GM12878 (cell line): ENCODE results near the gene SNAP23. TPM values are rescaled to one million over a fixed set of nuclear protein-coding genes. Genes with fewer than 3 reads are reported as not detected.

ENCODE experiments used
- ATAC-seq: fragments of 200-7000 bp; cut with Tn5 transposase; 3 replicates; pipeline ENCODE4 v1.9.1; 2020; ENCODE audit warnings: mild to moderate bottlenecking, moderate library complexity
- BruUV-seq: library from RNA; stranded (reverse); fragments of 400-500 nt; replicated peaks from 2 replicates; lab custom pipeline; 2021; lab: Mats Ljungman, UMichigan
- CTCF ChIA-PET: fragments of 300-600 bp; sonication (Branson Sonifier 250); formaldehyde crosslinking; extraction: SDS; loops from one replicate; lab custom pipeline; 2021; ENCODE audit warnings: inconsistent platforms; lab: Yijun Ruan, JAX
- POLR2A ChIA-PET: fragments of 350-600 bp; formaldehyde crosslinking; extraction: SDS; loops from one replicate; lab custom pipeline; 2021; ENCODE audit warnings: inconsistent platforms; lab: Charles Lee
- RAD21 ChIA-PET: fragments of 300-600 bp; sonication (Branson Sonifier 250); formaldehyde crosslinking; loops from one replicate; lab custom pipeline; 2023; ENCODE audit warnings: antibody characterized with exemption; ENCODE audit not compliant: unreplicated experiment; lab: Charles Lee
- SMC1A ChIA-PET: fragments of 300-600 bp; sonication (Branson Sonifier 250); formaldehyde crosslinking; loops from one replicate; lab custom pipeline; 2023; ENCODE audit not compliant: unreplicated experiment, uncharacterized antibody; lab: Charles Lee
- DNase-seq: peaks from one replicate; pipeline ENCODE4 v3.0.0-alpha.2; 2011; ENCODE audit warnings: low read depth, low spot score
- FAIRE-seq: peaks from 3 replicates; lab custom pipeline; 2011; peaks lifted over from hg19 to GRCh38; lab: Jason Lieb, UNC
- H2AFZ ChIP-seq: 2 replicates; pipeline ENCODE4 v1.6.0; 2011; ENCODE audit warnings: low read depth, low read length, control low read depth; ENCODE audit not compliant: control insufficient read depth
- H3K27ac ChIP-seq: 2 replicates; pipeline ENCODE4 v1.5.1; 2011; ENCODE audit warnings: control low read depth; ENCODE audit not compliant: control insufficient read depth, insufficient read depth
- H3K27me3 ChIP-seq, 2 experiments: replicated peaks in 1 of 2; 2 replicates each; pipeline versions ENCODE4 v1.6.0 to v1.6.1; 2011; ENCODE audit warnings: low read length in 1 of 2; ENCODE audit not compliant: control insufficient read depth in 2 of 2, insufficient read depth in 2 of 2
- H3K36me3 ChIP-seq, 2 experiments: 2 replicates each; pipeline ENCODE4 v1.5.1; 2011; ENCODE audit warnings: low read length in 1 of 2; ENCODE audit not compliant: control insufficient read depth in 2 of 2, insufficient read depth in 2 of 2
- H3K4me1 ChIP-seq: 2 replicates; pipeline ENCODE4 v1.6.1; 2011; ENCODE audit warnings: mild to moderate bottlenecking, low read length, moderate library complexity, mixed read lengths; ENCODE audit not compliant: control insufficient read depth, insufficient read depth
- H3K4me2 ChIP-seq: 2 replicates; pipeline ENCODE4 v1.6.0; 2011; ENCODE audit warnings: control low read depth; ENCODE audit not compliant: control insufficient read depth, insufficient read depth
- H3K4me3 ChIP-seq: fragments of 200-600 bp; sonication (generic); 2 replicates; pipeline ENCODE4 v1.5.1; 2016
- H3K79me2 ChIP-seq: 2 replicates; pipeline ENCODE4 v1.6.0; 2011; ENCODE audit warnings: low read length; ENCODE audit not compliant: control insufficient read depth, insufficient read depth
- H3K9ac ChIP-seq: 2 replicates; pipeline ENCODE4 v1.8.0; 2011; ENCODE audit warnings: low read length, control low read depth, mixed read lengths; ENCODE audit not compliant: control insufficient read depth, insufficient read depth
- H3K9me3 ChIP-seq: replicated peaks from 3 replicates; pipeline ENCODE4 v1.5.1; 2011; ENCODE audit warnings: mild to moderate bottlenecking, low read length; ENCODE audit not compliant: control insufficient read depth, insufficient read depth
- H4K20me1 ChIP-seq: 2 replicates; pipeline ENCODE4 v1.6.0; 2011; ENCODE audit not compliant: control insufficient read depth, insufficient read depth
- ATF7 ChIP-seq: fragments of 450-650 bp; IDR thresholded peaks from 2 replicates; pipeline ENCODE4 v1.6.1; 2016; ENCODE audit warnings: low read depth, mild to moderate bottlenecking
- EGR1 ChIP-seq, 2 experiments: IDR thresholded peaks; 1 replicate in 1 of 2; 2 replicates in 1 of 2; pipeline ENCODE4 v1.6.1; 2011 to 2012; ENCODE audit warnings: low read depth in 2 of 2, low read length in 2 of 2, borderline replicate concordance in 1 of 2, mild to moderate bottlenecking in 1 of 2, moderate library complexity in 1 of 2
- ESRRA ChIP-seq: IDR thresholded peaks from 2 replicates; pipeline ENCODE4 v1.6.1; 2012; ENCODE audit warnings: mild to moderate bottlenecking, low read length, improper control_type of control experiment
- MEF2A ChIP-seq: IDR thresholded peaks from 2 replicates; pipeline ENCODE4 v1.6.1; 2011; ENCODE audit warnings: low read depth, mild to moderate bottlenecking, low read length, moderate library complexity; ENCODE audit not compliant: insufficient read depth
- MEF2B ChIP-seq: fragments of 450-650 bp; IDR thresholded peaks from 2 replicates; pipeline ENCODE4 v1.6.1; 2018; ENCODE audit warnings: mild to moderate bottlenecking, moderate library complexity; ENCODE audit not compliant: partially characterized antibody, poor library complexity, severe bottlenecking
- NFIC ChIP-seq: IDR thresholded peaks from 2 replicates; pipeline ENCODE4 v1.6.1; 2012; ENCODE audit warnings: low read depth, mild to moderate bottlenecking, inconsistent platforms, low read length, moderate library complexity
- PML ChIP-seq: IDR thresholded peaks from 2 replicates; pipeline ENCODE4 v1.6.1; 2012; ENCODE audit warnings: low read length, inconsistent platforms
- RB1 ChIP-seq: fragments of 450-650 bp; formaldehyde crosslinking; IDR thresholded peaks from 2 replicates; pipeline ENCODE4 v1.6.1; 2017; ENCODE audit warnings: mild to moderate bottlenecking, borderline replicate concordance
- RFX5 ChIP-seq: IDR thresholded peaks from 2 replicates; pipeline ENCODE4 v1.6.1; 2011; ENCODE audit warnings: low read depth, low read length, improper control_type of control experiment
- RUNX3 ChIP-seq: IDR thresholded peaks from 2 replicates; pipeline ENCODE4 v1.6.1; 2012; ENCODE audit warnings: low read length, inconsistent platforms
- SREBF1 ChIP-seq: IDR thresholded peaks from 2 replicates; pipeline ENCODE4 v1.6.1; 2012; ENCODE audit warnings: mild to moderate bottlenecking, low read length
- STAT1 ChIP-seq: fragments of 450-650 bp; conservative IDR thresholded peaks from 2 replicates; pipeline ENCODE4 v1.6.1; 2014; ENCODE audit warnings: antibody characterized with exemption, mild to moderate bottlenecking
- SUPT20H ChIP-seq: IDR thresholded peaks from 2 replicates; pipeline ENCODE4 v1.6.1; 2011; ENCODE audit warnings: low read depth, mild to moderate bottlenecking, low read length, moderate library complexity, borderline replicate concordance; ENCODE audit not compliant: control insufficient read depth
- ZNF24 ChIP-seq: fragments of 450-650 bp; IDR thresholded peaks from 2 replicates; pipeline ENCODE4 v1.6.1; 2017; ENCODE audit warnings: antibody characterized with exemption, mild to moderate bottlenecking
- WGBS: methylation state at CpG from one replicate; pipeline ENCODE4 v1.1.6; 2016; ENCODE audit warnings: low lambda C conversion rate; ENCODE audit not compliant: insufficient replicate concordance, insufficient coverage; ENCODE audit errors: missing lambda C conversion rate; 5-methylcytosine and 5-hydroxymethylcytosine counted together
- in situ Hi-C: fragments of 300-500 bp; cut with MboI; formaldehyde crosslinking; loops from 9 replicates; pipeline ENCODE4 v1.14.3; 2018; ENCODE audit warnings: mixed read lengths
- intact Hi-C: fragments of 100-400 bp; cut with micrococcal nuclease; formaldehyde crosslinking; loops from one replicate; pipeline ENCODE4 v1.14.2; 2022; ENCODE audit not compliant: unreplicated experiment
- polyA plus RNA-seq, 11 experiments: library from polyadenylated mRNA; depleted of rRNA in 4 of 11; unstranded in 6 of 11; stranded (reverse) in 5 of 11; fragments of >200 nt; fragmentation: Nextera tagmentation in 4 of 11; fragmentation: Illumina TruSeq in 1 of 11; extraction: Ambion mirVana in 4 of 11; extraction: Trizol in 1 of 11; gene quantifications; 1 replicate in 1 of 11; 2 replicates in 10 of 11; pipeline versions ENCODE4 v1.2.1 to v1.2.3, GENCODE V29; 2011 to 2016; ENCODE audit warnings: inconsistent platforms in 2 of 11, missing spikeins in 2 of 11, low read depth in 1 of 11
- total RNA-seq, 4 experiments: library from RNA; depleted of rRNA in 3 of 4; stranded (reverse); fragments of >200 nt in 3 of 4; fragmentation: Illumina TruSeq in 1 of 4; extraction: Trizol in 1 of 4; gene quantifications; 2 replicates each; pipeline versions ENCODE4 v1.2.1 to v1.2.3, GENCODE V29; 2013 to 2021
- TF ChIP-seq, protein P1 (sequence below): IDR thresholded peaks from 2 replicates; pipeline ENCODE4 v1.6.1; 2012; ENCODE audit warnings: low read length, inconsistent platforms
- TF ChIP-seq, protein P2 (sequence below): IDR thresholded peaks from 2 replicates; pipeline ENCODE4 v1.6.1; 2011; ENCODE audit warnings: mild to moderate bottlenecking, low read depth, low read length, moderate library complexity; ENCODE audit not compliant: insufficient replicate concordance
- TF ChIP-seq, protein P3 (sequence below), 3 experiments: IDR thresholded peaks in 2 of 3; conservative IDR thresholded peaks in 1 of 3; 2 replicates each; pipeline ENCODE4 v1.5.1; 2011; ENCODE audit warnings: low read depth in 3 of 3, low read length in 3 of 3, mild to moderate bottlenecking in 3 of 3, control low read depth in 2 of 3, moderate library complexity in 2 of 3, inconsistent platforms in 1 of 3, mixed read lengths in 1 of 3; ENCODE audit not compliant: control insufficient read depth in 2 of 3, insufficient read depth in 1 of 3; ENCODE audit errors: extremely low read depth in 1 of 3

SNAP23 gene
- total and polyA plus RNA-seq, 10 of the 15 experiments (the other 5 are each of a cell fraction or from before 2014, with no cell fraction given), result 51.9 to 127 (median 74.6) TPM

DNA sequence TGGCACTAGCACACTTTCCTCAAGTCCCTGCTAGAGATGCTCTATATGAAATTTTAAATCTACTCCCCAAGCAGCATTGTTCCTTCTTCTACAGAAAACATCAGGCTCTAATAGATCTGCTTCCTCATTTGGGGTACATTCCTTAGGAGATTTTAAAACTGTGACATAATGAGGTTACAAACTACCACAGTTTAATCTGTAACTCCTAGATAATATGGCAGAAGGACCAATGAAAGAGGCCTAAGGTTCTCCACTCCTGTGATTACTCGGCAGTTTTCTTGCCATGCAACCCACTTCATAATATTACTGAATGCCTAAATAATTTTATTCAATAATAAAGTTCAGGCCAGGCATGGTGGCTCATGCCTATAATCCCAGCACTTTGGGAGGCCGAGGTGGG lies 20.6 kb upstream of the SNAP23 start:
- no peaks in the 10 kb centered on the region for H3K9me3 ChIP-seq
- H3K4me1 ChIP-seq, result no peaks in the 10 kb centered on the region
- TF ChIP-seq PML (no peak), MEF2B (no peak), NFIC (no peak), SREBF1 (no peak), EGR1 (IDR thresholded peaks at IDR 0.05; ENCODE audit: borderline replicate concordance in 1 of 2, low read depth in 2 of 2, low read length in 2 of 2) (no peak), ESRRA (no peak), RB1 (no peak), MEF2A (no peak), ZNF24 (no peak), RFX5 (no peak), ATF7 (no peak), RUNX3 (no peak), SUPT20H (no peak), STAT1 (no peak)
- TF ChIP-seq, protein P1, sequence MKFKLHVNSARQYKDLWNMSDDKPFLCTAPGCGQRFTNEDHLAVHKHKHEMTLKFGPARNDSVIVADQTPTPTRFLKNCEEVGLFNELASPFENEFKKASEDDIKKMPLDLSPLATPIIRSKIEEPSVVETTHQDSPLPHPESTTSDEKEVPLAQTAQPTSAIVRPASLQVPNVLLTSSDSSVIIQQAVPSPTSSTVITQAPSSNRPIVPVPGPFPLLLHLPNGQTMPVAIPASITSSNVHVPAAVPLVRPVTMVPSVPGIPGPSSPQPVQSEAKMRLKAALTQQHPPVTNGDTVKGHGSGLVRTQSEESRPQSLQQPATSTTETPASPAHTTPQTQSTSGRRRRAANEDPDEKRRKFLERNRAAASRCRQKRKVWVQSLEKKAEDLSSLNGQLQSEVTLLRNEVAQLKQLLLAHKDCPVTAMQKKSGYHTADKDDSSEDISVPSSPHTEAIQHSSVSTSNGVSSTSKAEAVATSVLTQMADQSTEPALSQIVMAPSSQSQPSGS, result no peak
- TF ChIP-seq, protein P2, sequence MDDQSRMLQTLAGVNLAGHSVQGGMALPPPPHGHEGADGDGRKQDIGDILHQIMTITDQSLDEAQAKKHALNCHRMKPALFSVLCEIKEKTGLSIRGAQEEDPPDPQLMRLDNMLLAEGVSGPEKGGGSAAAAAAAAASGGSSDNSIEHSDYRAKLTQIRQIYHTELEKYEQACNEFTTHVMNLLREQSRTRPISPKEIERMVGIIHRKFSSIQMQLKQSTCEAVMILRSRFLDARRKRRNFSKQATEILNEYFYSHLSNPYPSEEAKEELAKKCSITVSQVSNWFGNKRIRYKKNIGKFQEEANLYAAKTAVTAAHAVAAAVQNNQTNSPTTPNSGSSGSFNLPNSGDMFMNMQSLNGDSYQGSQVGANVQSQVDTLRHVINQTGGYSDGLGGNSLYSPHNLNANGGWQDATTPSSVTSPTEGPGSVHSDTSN, result no peak
- TF ChIP-seq, protein P3, sequence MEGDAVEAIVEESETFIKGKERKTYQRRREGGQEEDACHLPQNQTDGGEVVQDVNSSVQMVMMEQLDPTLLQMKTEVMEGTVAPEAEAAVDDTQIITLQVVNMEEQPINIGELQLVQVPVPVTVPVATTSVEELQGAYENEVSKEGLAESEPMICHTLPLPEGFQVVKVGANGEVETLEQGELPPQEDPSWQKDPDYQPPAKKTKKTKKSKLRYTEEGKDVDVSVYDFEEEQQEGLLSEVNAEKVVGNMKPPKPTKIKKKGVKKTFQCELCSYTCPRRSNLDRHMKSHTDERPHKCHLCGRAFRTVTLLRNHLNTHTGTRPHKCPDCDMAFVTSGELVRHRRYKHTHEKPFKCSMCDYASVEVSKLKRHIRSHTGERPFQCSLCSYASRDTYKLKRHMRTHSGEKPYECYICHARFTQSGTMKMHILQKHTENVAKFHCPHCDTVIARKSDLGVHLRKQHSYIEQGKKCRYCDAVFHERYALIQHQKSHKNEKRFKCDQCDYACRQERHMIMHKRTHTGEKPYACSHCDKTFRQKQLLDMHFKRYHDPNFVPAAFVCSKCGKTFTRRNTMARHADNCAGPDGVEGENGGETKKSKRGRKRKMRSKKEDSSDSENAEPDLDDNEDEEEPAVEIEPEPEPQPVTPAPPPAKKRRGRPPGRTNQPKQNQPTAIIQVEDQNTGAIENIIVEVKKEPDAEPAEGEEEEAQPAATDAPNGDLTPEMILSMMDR (IDR thresholded peaks at IDR 0.05 in 2 of 3, conservative IDR thresholded peaks at IDR 0.05 in 1 of 3; ENCODE audit: control insufficient read depth in 2 of 3, extremely low read depth in 1 of 3, insufficient read depth in 1 of 3, low read depth in 3 of 3, low read length in 3 of 3), result no peak
- FAIRE-seq, result no peak
- no TSS peak for BruUV-seq
- H3K36me3 ChIP-seq, result peaks cover 0 to 7% of the 10 kb centered on the region in 2 experiments; a peak in 3 of 4 replicates
- ChIA-PET POLR2A (interaction anchor here (1.0 kb wide), 1 partner anchor 16 kb away, joined by 3 read pairs; the partner anchor contains the start of gene ZNF106), SMC1A (interaction anchor here (1.0 to 1.2 kb wide), 2 partner anchors 9 to 171 kb away, joined by 5 read pairs; no protein-coding TSS in a partner anchor), CTCF (interaction anchor here (0.6 to 2.1 kb wide), 3 partner anchors 10 to 18 kb away, joined by 3 to 9 read pairs (median 3); no protein-coding TSS in a partner anchor), RAD21 (interaction anchor here (1.1 to 1.6 kb wide), 4 partner anchors 16 to 175 kb away, joined by 3 to 4 read pairs (median 3); partner anchors contain the start of gene ZNF106)
- no peak overlapping the region for H3K9ac ChIP-seq
- H3K4me2 ChIP-seq, result no peak overlapping the region
- in situ Hi-C loops (no loop called here), intact Hi-C loops (loop anchor here (5.0 kb wide), 1 partner anchor 177 kb away; no protein-coding TSS in a partner anchor)
- peaks cover 1% of the 10 kb centered on the region; the same call in 1 of the 2 replicates for H3K79me2 ChIP-seq
- no peak overlapping the region for H2AFZ ChIP-seq
- ATAC-seq, result no peak
- no peak overlapping the region for H3K27ac ChIP-seq
- H3K27me3 ChIP-seq, result no peaks in the 10 kb centered on the region
- no peak overlapping the region for H3K4me3 ChIP-seq
- WGBS, result 94% methylated on average over 2 of the region's 2 CpGs
- no peak for DNase-seq
- no peaks in the 10 kb centered on the region for H4K20me1 ChIP-seq
